Sigmoid colon (tissue), 7 donors: Measurements from ENCODE around the gene COL4A3. TPM values are rescaled to one million over a fixed set of nuclear protein-coding genes. Genes with fewer than 3 reads are reported as not detected.

Experiments used
- DNase-seq: peaks from one replicate; pipeline ENCODE4 v3.0.0-alpha.2; 2019
- H3K27ac ChIP-seq, 4 donors: fragments of 200-600 bp; sonication (generic); one replicate each; pipeline ENCODE4 v1.5.1; 2016 to 2019; ENCODE audit warnings: mild to moderate bottlenecking in 1 of 4
- H3K27me3 ChIP-seq, 3 donors: fragments of 200-600 bp; sonication (generic); one replicate each; pipeline ENCODE4 v1.5.1; 2019; ENCODE audit warnings: mild to moderate bottlenecking in 1 of 3
- H3K36me3 ChIP-seq, 4 donors: fragments of 200-600 bp; sonication (generic); one replicate each; pipeline ENCODE4 v1.5.1; 2016 to 2019
- H3K4me1 ChIP-seq, 4 donors: fragments of 200-600 bp; sonication (generic); one replicate each; pipeline ENCODE4 v1.5.1; 2017 to 2019
- H3K4me3 ChIP-seq, 4 donors: fragments of 200-600 bp; sonication (generic); one replicate each; pipeline ENCODE4 v1.5.1; 2017 to 2019; ENCODE audit warnings: mild to moderate bottlenecking in 2 of 4, moderate library complexity in 1 of 4
- H3K9me3 ChIP-seq, 4 donors: fragments of 200-600 bp in 3 of 4; sonication (generic) in 3 of 4; one replicate each; pipeline versions ENCODE4 v1.5.1 to v1.6.1; 2013 to 2019
- CTCF ChIP-seq, 4 experiments: fragments of 450-650 bp in 3 of 4; fragments of 200-600 bp in 1 of 4; IDR thresholded peaks; one replicate each; pipeline ENCODE4 v1.5.1; 2016 to 2019; ENCODE audit warnings: antibody characterized with exemption in 4 of 4, mild to moderate bottlenecking in 3 of 4, moderate library complexity in 2 of 4
- EP300 ChIP-seq, 4 donors: sonication (generic); formaldehyde crosslinking; IDR thresholded peaks; one replicate each; pipeline ENCODE4 v1.6.1; 2017; ENCODE audit warnings: antibody characterized with exemption in 4 of 4
- POLR2A ChIP-seq, 2 donors: fragments of 450-650 bp; IDR thresholded peaks; one replicate each; pipeline ENCODE4 v1.6.1; 2016; ENCODE audit warnings: antibody characterized with exemption in 2 of 2, mild to moderate bottlenecking in 2 of 2, moderate library complexity in 2 of 2
- POLR2AphosphoS5 ChIP-seq, 4 donors: sonication (generic); formaldehyde crosslinking; IDR thresholded peaks; one replicate each; pipeline ENCODE4 v1.6.1; 2017; ENCODE audit warnings: antibody characterized with exemption in 4 of 4
- WGBS, 2 donors: extraction: QIAGEN DNeasy Blood & Tissue Kit; methylation state at CpG; one replicate each; pipeline ENCODE4 v1.1.7; 2013; 5-methylcytosine and 5-hydroxymethylcytosine counted together
- intact Hi-C: fragments of 100-400 bp; cut with DNase I; formaldehyde crosslinking; loops from one replicate; pipeline ENCODE4 v1.15.1; 2023
- polyA plus RNA-seq, 3 donors: library from polyadenylated mRNA; stranded (reverse); fragments of 200-250 nt; gene quantifications; one replicate each; pipeline ENCODE4 v1.2.3, GENCODE V29; 2013
- total RNA-seq, 4 donors: library from RNA; depleted of rRNA; stranded (reverse); fragments of >200 nt; gene quantifications; one replicate each; pipeline ENCODE4 v1.1.0, GENCODE V29; 2016
- donor health status: healthy with polysubstance abuse.
- donor health status: Bipolar disorder and iron deficiency.
- donor health status: healthy.

Gene COL4A3
- total and polyA plus RNA-seq, 7 donors = under 0.01 to 1.6 (median 0.93) TPM; not detected in 1

GRCh38 chr2:227363756-227364155 is 199.3 kb downstream of the COL4A3 start:
- peaks cover 0 to 14% (median 9%) of the 10 kb centered on the region in 4 donors for H3K4me1 ChIP-seq
- H3K9me3 ChIP-seq = no peaks in the 10 kb centered on the region
- H3K27ac ChIP-seq = no peak overlapping the region
- TF ChIP-seq EP300 (IDR thresholded peaks at IDR 0.05) (no peak), CTCF (IDR thresholded peaks at IDR 0.05) (no peak), POLR2A (IDR thresholded peaks at IDR 0.05) (no peak), POLR2AphosphoS5 (IDR thresholded peaks at IDR 0.05) (no peak)
- no peaks in the 10 kb centered on the region for H3K27me3 ChIP-seq
- H3K36me3 ChIP-seq = peaks cover 0 to 20% (median under 1%) of the 10 kb centered on the region in 4 donors
- 93 to 95% methylated on average over 6 of the region's 6 CpGs for WGBS, 2 donors
- intact Hi-C loops = no loop called here
- H3K4me3 ChIP-seq = no peak overlapping the region
- no peak for DNase-seq

Other genes with a start within 250 kb of the COL4A3 start
- gene COL4A4, start 419 bp upstream of the COL4A3 start, total RNA-seq = 1 to 10 TPM in 3 of 4 donors, under 1 TPM in 1; 0.49 to 1.4 (median 1.1) TPM
- gene COL4A4, start 419 bp upstream of the COL4A3 start, polyA plus RNA-seq = 1 to 10 TPM in 1 of 3 donors, not detected in 2; 1.6 TPM
- gene MFF, start 160.6 kb downstream of the COL4A3 start, total RNA-seq = 100 to 1,000 TPM; 109 to 138 (median 118) TPM
- 10 to 100 TPM; 72.1 to 90.2 (median 76.3) TPM for gene MFF, start 160.6 kb downstream of the COL4A3 start, polyA plus RNA-seq
- gene TM4SF20, start 214.7 kb downstream of the COL4A3 start, total RNA-seq = not detected
- gene TM4SF20, start 214.7 kb downstream of the COL4A3 start, polyA plus RNA-seq = 1 to 10 TPM; 1.5 to 8.4 (median 2.3) TPM
- not detected for gene SCYGR1, start 223.3 kb downstream of the COL4A3 start, total RNA-seq
- gene SCYGR1, start 223.3 kb downstream of the COL4A3 start, polyA plus RNA-seq = not detected